SK-N-DZ (cell line): Measurements from ENCODE around the gene IFI30.
"Not testable (repeated sequence)": the region's sequence is repeated elsewhere in the genome, so short reads cannot be mapped to it uniquely, and the experiment has no call there.

ENCODE experiments used
- DNase-seq: peaks from one replicate; pipeline ENCODE4 v3.0.0-alpha.2; 2015; ENCODE audit warnings: low spot score

The IFI30 gene

GRCh38 chr19:18202778-18203407 lies 29.3 kb downstream of the IFI30 start:
- peak; percentile 52 for DNase-seq

DNA sequence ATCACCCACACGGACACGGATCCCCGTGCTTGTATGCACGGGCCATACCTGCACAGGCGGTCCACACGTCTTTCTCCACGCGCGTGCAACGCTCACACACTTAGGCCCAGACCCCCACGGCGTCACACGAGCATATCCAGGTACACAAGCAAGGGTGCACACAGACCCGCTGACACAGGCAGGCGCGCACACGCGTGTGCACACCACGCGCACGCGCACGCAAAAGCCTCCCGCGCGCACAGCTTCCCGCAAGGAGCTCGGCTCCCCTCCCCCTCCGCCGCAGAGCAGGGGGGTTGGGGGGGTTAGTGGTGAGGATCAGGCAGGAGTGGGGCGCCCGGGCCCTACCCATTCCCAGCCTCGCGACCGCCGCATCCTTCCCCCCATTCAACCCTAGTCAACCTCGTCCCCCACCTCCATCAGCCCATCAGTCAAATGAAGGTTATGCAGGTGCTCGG lies 29.8 kb downstream of the IFI30 start:
- no peak for DNase-seq

DNA sequence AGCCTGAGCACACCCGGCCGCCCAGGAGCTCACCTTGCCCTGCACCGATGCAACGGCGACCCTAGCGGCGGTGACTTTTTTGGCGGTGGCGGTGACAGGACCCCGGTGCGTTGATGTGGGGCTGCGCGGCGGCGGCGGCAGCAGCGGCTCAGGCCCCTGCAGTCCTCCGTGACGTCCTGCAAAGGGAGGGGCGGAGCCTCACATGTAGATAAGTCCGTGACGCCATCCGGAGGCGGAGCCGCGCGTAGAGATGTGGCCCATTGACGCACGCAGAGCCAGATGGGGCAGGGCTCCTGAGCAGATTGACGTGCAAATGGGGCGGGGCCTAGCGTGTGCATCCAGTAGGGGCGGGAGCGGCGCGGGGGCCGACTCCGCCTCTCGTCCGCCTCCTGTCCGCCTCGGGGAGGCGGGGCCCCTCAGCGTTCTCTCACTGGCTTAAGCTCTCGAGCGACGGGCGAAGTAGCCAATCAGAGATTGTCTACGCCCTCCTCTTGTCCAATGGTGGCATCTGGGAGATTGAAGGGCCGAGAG lies 30.3 kb downstream of the IFI30 start, which contains the start of gene RAB3A:
Gene RAB3A, minus strand, starts transcription at position 180 of the 531 bp plus-strand sequence. CDS start 1,302 bp downstream, outside the sequence.
- DNase-seq: peak; percentile 100

- no peak for DNase-seq
These were observed 31.0 kb downstream of the IFI30 start for GRCh38 chr19:18204394-18205199.

DNA sequence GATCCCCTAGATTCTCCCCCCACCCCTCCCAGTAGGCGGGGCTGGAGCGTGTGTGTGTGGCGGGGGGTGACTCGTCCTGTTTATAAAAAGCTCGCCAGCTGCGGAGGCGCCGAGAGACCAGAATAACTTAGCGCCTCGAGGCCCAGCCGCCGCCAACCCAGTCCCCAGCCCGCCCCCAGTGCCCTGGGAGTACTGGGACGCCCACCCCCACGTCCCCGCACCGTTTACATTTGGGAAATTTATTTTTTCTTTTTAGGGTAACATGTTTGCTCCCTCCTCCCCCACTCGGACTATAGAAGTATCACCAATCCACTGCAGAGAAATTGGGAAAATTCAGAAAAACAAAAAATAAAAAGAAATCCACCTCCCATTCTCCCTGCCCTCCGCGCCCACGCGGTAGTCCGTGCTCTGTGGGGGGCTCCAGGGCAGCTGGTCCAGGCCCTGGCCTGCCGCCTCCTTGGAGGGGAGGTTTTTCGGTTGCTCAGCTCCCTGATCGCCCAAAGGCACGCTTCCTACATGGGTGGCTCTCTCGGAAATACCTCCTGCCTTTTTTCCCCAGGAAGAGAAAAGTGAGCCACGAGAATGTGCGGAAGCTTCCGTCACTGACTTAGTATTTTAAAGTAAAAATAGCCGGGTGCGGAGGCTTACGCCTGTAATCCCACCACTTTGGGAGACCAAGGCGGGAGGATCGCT lies 31.7 kb downstream of the IFI30 start:
- no peak for DNase-seq

DNA sequence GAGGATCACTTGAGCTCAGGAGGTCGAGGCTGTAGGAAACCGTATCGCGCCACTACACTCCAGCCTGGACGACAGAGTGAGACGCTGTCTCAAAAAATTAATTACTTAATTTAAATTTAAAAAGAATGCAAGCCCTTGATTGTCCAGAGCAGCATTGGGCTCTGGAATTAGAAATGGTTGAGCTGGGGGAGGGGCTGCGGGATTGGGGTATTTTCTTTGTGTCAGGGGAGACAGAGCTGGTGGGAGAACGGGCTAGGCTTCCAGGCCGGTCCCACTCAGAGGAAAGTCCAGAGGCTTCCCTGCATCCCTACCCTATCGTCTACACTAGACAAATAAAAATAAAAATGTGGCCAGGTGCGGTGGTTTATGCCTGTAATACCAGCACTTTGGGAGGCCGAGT lies 32.4 kb downstream of the IFI30 start:
- DNase-seq: no peak

DNA sequence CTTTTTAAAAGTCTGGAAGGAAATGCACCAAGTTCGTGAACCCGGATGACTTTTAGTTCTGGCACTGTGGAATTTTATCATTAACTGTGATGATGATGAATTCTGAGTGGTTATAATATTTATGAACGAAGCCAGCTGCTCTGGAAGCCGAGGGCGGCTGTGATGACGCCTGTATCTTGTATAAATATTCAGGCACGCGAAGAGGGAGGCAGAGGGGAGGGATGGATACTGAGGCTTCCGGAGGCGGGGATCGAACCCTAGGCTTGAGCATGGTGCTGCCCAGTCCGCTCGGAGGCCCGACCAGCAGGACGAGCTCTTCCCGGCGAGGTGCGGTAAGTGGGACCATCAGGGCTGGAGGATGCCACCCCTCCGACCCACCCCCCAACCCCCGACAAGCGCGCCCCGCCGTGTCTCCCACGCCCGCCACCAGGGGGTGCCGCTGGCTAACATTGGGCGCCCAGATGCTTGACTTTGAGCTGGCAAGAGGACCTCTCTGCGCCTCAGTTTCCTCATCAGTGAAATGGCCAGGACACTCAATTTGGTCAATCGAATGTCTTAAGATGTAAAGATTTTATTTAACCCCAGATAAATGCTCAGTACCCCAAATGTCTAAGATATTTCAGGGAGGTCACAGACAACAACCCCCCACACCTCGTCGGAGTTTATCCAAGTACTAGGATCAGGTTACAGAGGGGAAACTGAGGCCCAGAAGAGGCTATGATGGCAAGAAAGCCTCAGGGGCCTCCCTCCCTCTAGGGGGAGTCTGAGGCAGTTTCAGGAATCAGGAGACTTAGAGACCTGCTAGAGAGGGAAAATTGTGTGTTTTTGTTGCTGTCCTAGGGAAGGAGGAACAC lies 34.7 kb downstream of the IFI30 start:
- no peak for DNase-seq

- not testable (repeated sequence) for DNase-seq
These were observed 36.3 kb downstream of the IFI30 start for GRCh38 chr19:18209912-18210311.

DNA sequence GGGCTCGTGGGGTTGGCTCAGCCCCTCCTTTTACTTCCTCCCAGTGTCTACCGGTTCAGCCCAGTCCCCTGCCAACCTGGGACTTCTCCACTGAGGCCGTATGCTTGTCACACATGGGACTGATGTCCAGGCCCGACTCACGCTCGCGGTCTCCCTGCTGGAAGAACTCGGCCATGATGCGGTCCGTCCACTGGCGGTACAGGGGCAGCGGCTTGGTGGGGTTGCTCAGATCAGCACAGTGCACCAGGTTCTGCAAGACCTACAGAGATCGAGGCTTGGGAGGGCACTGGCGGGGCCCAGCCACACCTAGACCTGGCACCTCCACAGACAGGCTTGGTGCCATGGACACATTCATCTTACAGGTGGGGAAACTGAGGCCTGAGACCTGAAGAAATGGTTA lies 38.1 kb downstream of the IFI30 start:
- DNase-seq: no peak

GRCh38 chr19:18214779-18215433 lies 41.3 kb downstream of the IFI30 start:
- DNase-seq: no peak

GRCh38 chr19:18216789-18217188 lies 43.2 kb downstream of the IFI30 start:
- DNase-seq: no peak

DNA sequence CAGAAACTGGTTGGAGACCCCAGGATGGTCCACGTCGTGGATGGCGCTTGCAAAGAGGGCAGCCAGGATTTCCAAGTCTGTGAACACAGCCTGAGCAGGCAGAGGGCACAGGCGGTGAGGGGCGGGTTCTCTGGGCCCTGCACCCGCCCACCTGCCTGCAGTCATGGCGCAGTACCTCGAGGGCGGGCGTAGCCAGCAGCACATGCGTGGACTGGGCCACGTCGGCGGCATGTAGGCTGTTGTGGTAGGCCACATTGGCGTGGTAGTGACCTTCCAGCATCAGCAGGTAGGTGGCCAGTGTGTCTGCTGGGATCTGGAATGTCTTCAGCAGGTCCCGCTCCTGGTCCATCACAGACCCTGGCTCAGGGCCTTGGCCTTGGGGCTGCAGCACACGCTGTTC lies 44.5 kb downstream of the IFI30 start:
- no peak for DNase-seq

- DNase-seq: no peak
These were observed 45.0 kb downstream of the IFI30 start for GRCh38 chr19:18218600-18218999.

- DNase-seq: no peak
These were observed 46.5 kb downstream of the IFI30 start for GRCh38 chr19:18219911-18220631.

DNA sequence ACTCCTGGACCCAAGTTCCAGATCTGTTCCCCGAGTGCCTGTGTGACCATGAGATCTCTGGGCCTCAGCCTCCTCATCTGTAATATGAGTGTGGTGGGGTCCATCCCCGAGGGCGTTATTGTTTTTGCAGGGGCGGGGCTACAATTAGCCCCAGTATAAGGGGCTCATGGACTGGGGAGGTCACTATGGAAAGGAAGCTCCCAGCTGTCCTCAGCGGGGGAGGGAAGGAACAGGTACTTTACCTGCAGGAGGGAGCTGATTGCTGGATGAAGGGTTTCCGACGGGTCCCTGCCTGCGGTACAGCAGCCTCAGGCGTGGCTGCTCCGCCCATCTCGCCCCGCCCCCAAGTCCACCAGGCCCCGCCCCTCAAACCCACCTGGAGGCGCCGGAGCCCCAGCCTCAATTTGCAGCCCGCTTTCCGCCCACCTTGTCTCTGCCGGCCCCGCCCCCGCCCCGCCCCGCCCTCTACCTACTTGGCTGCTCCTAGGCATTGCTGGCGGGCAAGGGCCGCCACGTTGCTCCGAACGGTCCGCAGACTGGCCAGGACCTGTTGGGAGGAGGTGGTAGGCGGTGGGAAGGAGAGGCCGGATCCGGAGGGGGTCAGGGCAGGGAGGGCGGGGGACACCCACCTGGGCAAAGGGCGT lies 47.1 kb downstream of the IFI30 start:
- DNase-seq: no peak

DNA sequence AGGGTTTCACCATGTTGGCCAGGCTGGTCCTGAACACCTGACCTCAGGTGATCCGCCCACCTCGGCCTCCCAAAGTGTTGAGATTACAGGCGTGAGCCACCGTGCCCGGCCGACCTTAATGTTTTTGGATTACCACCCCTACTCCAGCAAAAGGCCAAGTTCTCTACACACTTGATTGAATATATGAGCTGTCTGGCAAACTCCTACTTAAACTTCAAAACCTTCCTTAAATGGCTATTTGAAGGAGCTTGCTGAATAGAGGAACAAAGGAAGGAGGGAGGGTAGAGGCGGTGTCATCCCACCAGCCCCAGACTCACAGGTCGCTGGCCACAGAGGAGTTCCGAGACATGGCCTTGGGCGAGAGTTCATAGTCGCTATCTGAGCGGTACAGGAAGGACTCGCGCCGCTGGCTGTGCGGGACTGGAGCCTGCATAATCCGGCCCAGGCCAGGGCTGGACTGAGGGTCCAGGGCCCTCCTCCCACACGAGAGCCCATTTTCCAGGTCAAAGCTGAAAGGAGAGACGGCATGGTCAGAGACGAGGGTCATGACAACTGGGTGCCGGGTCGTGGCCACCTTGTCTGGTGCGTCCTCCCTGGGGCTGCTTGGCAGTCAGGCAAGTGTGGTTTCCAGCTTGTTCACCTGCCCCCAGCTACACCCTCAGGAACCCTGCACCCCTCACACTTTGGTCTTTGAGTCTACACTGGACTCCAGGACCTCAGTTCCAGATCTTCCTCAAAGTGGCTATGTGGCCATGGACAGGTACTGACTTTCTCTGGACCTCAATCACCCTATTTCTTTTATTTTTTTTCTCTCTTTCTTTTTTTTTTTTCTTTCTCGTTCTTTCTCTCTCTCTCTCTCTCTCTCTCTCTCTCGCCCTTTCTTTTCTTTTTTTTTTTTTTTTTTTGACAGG lies 48.5 kb downstream of the IFI30 start:
- DNase-seq: no peak

DNA sequence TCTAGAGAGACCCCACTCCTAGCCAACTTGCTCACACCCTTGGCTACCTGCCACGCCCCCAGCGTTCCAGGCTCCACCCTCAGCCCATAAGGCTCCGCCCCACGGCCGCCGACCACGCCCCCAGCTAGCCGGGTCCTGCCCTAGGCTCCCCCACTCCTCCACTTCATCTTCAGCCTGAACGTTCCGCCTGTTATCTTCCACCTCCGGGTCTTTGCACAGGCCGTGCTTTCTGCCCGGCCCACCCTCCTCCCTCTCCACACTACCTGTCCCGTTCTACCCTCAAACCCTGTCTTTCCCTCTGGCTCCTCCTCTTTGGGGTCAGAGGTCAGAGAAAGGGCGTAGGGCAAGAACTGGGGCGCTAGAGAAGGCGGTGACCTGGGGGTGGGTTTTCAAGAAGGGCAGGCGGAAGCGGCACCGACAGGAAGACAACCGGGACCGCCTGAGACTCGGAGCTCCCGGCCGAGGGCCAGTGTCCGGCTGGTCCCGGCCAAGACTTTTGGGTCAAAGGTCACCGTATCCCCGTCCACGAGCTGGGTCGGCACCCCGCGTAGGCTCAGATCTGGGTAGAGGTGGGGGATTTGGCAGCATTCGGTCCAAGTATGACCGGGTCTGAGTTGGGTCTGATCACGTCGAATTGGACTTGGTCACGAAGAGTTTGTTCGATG lies 50.4 kb downstream of the IFI30 start:
- DNase-seq: peak; percentile 59
